Measurements from ENCODE around the gene SLC22A5.

The SLC22A5 gene

DNA sequence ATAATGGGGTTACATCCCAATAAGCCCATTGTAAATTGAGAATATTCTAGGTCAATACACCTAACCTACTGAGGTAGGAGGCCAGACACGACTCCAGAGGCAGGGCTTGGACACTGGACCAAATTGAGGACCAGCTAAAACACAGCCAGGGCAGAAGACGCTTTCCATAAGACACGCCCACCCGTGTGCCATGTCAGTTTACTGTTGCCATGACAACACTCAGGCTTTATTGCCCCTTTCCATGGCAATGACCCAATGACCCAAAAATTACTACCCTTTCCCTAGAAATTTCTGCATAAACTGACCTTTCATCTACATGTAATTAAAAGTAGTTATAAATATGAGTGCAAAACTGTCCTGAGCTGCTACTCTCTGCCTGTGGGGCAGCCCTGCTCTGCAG is 43.8 kb upstream of the SLC22A5 start:
- Mint-ChIP-seq H3K27me3 (ENCODE audit: low read depth) (no peaks in the 10 kb centered on the region), H3K9me3 (no peaks in the 10 kb centered on the region), H3K27ac (peak overlapping the region in 1 of 3 experiments; percentile 47), H3K4me1 (peaks cover 41% of the 10 kb centered on the region), H3K36me3 (ENCODE audit: low read depth) (peaks cover 3% of the 10 kb centered on the region), H3K4me3 (no peak overlapping the region)
- TF ChIP-seq CTCF (IDR thresholded peaks at IDR 0.05; ENCODE audit: unreplicated experiment in 3 of 3): no peak

DNA sequence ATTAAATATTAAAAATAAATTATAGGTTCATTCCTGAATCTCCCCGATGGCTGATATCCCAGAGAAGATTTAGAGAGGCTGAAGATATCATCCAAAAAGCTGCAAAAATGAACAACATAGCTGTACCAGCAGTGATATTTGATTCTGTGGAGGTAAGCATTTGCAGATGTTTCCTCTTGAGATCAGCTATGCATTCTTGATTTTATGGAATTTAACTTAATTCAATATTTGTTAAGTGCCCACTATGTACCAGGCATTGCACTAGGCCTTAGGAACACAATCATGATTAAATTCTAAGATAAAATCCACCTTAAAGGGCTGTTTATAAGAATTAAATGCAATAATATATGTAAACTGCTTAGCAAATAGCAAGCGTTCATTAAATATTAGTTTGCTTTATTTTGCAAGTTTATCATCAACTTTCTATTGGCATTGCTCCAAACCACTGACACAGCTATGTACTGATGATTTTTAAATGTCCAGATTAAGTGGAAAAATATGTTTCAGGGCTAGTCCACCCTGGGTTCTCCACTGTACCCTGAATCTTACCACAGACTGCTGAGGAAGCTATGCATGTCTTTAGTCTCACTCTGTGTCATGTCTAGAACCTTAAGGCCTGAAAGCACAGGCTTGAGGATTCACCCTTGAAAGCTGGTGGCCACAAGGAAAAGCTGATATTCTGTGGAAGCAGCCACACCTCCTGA is 42.1 kb upstream of the SLC22A5 start:
- Mint-ChIP-seq H3K4me3 (no peak overlapping the region), H3K36me3 (ENCODE audit: low read depth) (peaks cover 2% of the 10 kb centered on the region), H3K27ac (peak overlapping the region; percentile 11 to 75 (median 62)), H3K9me3 (no peaks in the 10 kb centered on the region), H3K27me3 (ENCODE audit: low read depth) (no peaks in the 10 kb centered on the region), H3K4me1 (peaks cover 26% of the 10 kb centered on the region)
- no peak for TF ChIP-seq CTCF (IDR thresholded peaks at IDR 0.05; ENCODE audit: unreplicated experiment in 3 of 3)

GRCh38 chr5:132334812-132335211 is 34.7 kb upstream of the SLC22A5 start:
- TF ChIP-seq CTCF (IDR thresholded peaks at IDR 0.05; ENCODE audit: unreplicated experiment in 3 of 3): no peak
- Mint-ChIP-seq H3K4me1 (no peaks in the 10 kb centered on the region), H3K4me3 (no peak overlapping the region), H3K27ac (peak overlapping the region; percentile 27 to 82 (median 71)), H3K9me3 (no peaks in the 10 kb centered on the region), H3K36me3 (ENCODE audit: low read depth) (peaks cover 27% of the 10 kb centered on the region), H3K27me3 (ENCODE audit: low read depth) (no peaks in the 10 kb centered on the region)

- no peak for TF ChIP-seq CTCF (IDR thresholded peaks at IDR 0.05; ENCODE audit: unreplicated experiment in 3 of 3)
- Mint-ChIP-seq H3K9me3 (no peaks in the 10 kb centered on the region), H3K4me3 (no peak overlapping the region), H3K27ac (peak overlapping the region in 2 of 3 experiments; percentile 27 to 82), H3K4me1 (peaks cover 2% of the 10 kb centered on the region), H3K36me3 (ENCODE audit: low read depth) (peaks cover 32% of the 10 kb centered on the region), H3K27me3 (ENCODE audit: low read depth) (no peaks in the 10 kb centered on the region)
These were observed 34.1 kb upstream of the SLC22A5 start for GRCh38 chr5:132335402-132335801.

GRCh38 chr5:132339502-132339901 is 30.0 kb upstream of the SLC22A5 start:
- no peak overlapping the region for H3K4me3 Mint-ChIP-seq
- H3K4me1 Mint-ChIP-seq: peaks cover 4% of the 10 kb centered on the region
- H3K9me3 Mint-ChIP-seq: peaks cover 2% of the 10 kb centered on the region
- peak overlapping the region; percentile 59 to 85 (median 76) for H3K27ac Mint-ChIP-seq
- peaks cover 39% of the 10 kb centered on the region for H3K36me3 Mint-ChIP-seq (ENCODE audit: low read depth)
- no peaks in the 10 kb centered on the region for H3K27me3 Mint-ChIP-seq (ENCODE audit: low read depth)
- no peak for TF ChIP-seq CTCF (IDR thresholded peaks at IDR 0.05; ENCODE audit: unreplicated experiment in 3 of 3)

Measured in nephron (organoid).